Loucy (cell line): Measurements from ENCODE around the gene FITM2.

Experiments
- EZH2phosphoT487 ChIP-seq: fragments of 200-600 bp; IDR thresholded peaks from 2 replicates; pipeline ENCODE4 v1.6.1; 2018; ENCODE audit warnings: antibody characterized with exemption, mild to moderate bottlenecking, moderate library complexity, borderline replicate concordance
- TF ChIP-seq, protein P1 (sequence below): fragments of 200-600 bp; sonication (generic); conservative IDR thresholded peaks from 2 replicates; pipeline ENCODE4 v1.5.1; 2014; ENCODE audit warnings: mild to moderate bottlenecking, antibody characterized with exemption, low read length

DNA sequence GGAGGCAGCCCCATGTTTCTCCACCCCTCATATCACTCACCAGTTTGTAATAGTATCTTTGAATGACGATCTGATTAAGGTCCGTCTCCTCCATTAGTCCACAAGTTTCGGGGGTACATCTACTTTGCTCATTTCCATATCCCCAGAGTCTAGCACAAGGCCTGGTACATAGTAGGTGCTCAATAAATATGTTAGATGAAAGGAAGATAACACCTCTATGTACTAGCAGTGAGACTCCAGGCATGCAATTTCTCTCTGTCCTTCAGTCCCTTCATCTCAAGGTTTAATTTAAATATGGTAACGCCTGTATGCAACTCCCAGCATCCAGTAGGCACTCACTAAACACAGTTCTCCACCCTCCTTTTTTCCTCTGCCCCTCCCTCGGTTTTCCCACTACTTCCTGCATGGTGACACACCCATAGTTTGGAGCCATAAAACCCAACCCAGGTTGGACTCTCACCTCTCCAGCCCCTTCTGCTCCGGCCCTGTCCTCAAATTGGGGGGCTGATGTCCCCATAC, 44.0 kb upstream of the FITM2 start:
- TF ChIP-seq, protein P1, sequence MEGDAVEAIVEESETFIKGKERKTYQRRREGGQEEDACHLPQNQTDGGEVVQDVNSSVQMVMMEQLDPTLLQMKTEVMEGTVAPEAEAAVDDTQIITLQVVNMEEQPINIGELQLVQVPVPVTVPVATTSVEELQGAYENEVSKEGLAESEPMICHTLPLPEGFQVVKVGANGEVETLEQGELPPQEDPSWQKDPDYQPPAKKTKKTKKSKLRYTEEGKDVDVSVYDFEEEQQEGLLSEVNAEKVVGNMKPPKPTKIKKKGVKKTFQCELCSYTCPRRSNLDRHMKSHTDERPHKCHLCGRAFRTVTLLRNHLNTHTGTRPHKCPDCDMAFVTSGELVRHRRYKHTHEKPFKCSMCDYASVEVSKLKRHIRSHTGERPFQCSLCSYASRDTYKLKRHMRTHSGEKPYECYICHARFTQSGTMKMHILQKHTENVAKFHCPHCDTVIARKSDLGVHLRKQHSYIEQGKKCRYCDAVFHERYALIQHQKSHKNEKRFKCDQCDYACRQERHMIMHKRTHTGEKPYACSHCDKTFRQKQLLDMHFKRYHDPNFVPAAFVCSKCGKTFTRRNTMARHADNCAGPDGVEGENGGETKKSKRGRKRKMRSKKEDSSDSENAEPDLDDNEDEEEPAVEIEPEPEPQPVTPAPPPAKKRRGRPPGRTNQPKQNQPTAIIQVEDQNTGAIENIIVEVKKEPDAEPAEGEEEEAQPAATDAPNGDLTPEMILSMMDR: no peak
- TF ChIP-seq EZH2phosphoT487: no peak
